ENCODE measurements around the gene PTPRG.

DNA sequence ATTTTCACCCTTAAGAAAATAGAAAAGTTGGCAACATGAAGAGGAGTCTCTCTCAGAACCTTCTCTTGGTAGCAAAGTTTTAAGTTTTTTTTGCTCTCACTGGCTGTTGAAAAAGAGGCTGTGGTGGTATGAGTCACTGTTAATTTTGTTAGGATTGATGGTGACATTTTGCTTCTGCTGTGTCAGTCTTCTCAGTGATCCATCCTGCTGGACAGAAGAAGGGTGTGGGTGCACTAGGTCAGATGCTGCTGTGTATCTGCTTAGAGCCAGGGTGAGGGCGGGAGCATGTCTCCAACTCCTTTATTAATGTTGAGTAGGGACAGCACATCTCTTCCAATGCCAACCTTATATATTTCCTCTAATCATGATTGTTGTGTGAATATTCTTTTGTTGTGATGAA is 442.5 kb downstream of the PTPRG start:
- no peak for TF ChIP-seq EZH2phosphoT487 (IDR thresholded peaks at IDR 0.05; ENCODE audit: borderline replicate concordance)
- no peak for TF ChIP-seq CTCF (conservative IDR thresholded peaks at IDR 0.05; ENCODE audit: low read length)

All from Loucy (cell line).